PC-3 (cell line): Measurements from ENCODE around the gene TMEM121B.

Experiments used
- CTCF ChIP-seq: fragments of 300-600 bp; sonication (generic); conservative IDR thresholded peaks from 2 replicates; pipeline ENCODE4 v1.5.1; 2017; ENCODE audit warnings: antibody characterized with exemption, low read depth, mild to moderate bottlenecking, low read length
- EZH2 ChIP-seq: fragments of 300-600 bp; sonication (generic); IDR thresholded peaks from one replicate; pipeline ENCODE4 v1.6.1; 2017; ENCODE audit warnings: antibody characterized with exemption, mild to moderate bottlenecking, low read length; ENCODE audit not compliant: unreplicated experiment

GRCh38 chr22:17112491-17113042 lies 8.6 kb downstream of the TMEM121B start:
- TF ChIP-seq CTCF (no peak), EZH2 (no peak)
